ENCODE data around the gene MUC5AC. TPM values are rescaled to one million over a fixed set of nuclear protein-coding genes. Genes with fewer than 3 reads are reported as not detected.

The MUC5AC gene
- total RNA-seq, 4 donors from 2014 or later: under 0.01 TPM; not detected in 1

GRCh38 chr11:1123970-1124369, 33.8 kb upstream of the MUC5AC start:
- no peak for DNase-seq (ENCODE audit: extremely low spot score)

GRCh38 chr11:1125803-1126202, 31.9 kb upstream of the MUC5AC start:
- no peak for DNase-seq (ENCODE audit: extremely low spot score)
- no peak for TF ChIP-seq POLR2A (IDR thresholded peaks at IDR 0.05; ENCODE audit: low read depth)
- no peak for TF ChIP-seq EP300 (IDR thresholded peaks at IDR 0.05)
- no peak for TF ChIP-seq POLR2AphosphoS5 (IDR thresholded peaks at IDR 0.05)
- no peak for TF ChIP-seq CTCF (IDR thresholded peaks at IDR 0.05)
- H3K4me3 ChIP-seq: no peak overlapping the region
- no peaks in the 10 kb centered on the region for H3K4me1 ChIP-seq
- H3K36me3 ChIP-seq: no peaks in the 10 kb centered on the region
- 94% methylated on average over 9 of the region's 9 CpGs for WGBS
- intact Hi-C loops (cut with DNase I): no loop called here
- H3K27me3 ChIP-seq: peaks cover 0 to 77% (median 0%) of the 10 kb centered on the region in 4 donors
- no peaks in the 10 kb centered on the region for H3K9me3 ChIP-seq
- no peak overlapping the region for H3K27ac ChIP-seq (replicated peaks in 1 of 4)

More at GRCh38 chr11:1123970-1124369, 33.8 kb upstream of the MUC5AC start:
- no peak overlapping the region for H3K27ac ChIP-seq (replicated peaks in 1 of 4)
- H3K4me3 ChIP-seq: no peak overlapping the region
- intact Hi-C loops (cut with DNase I): no loop called here
- H3K36me3 ChIP-seq: no peaks in the 10 kb centered on the region
- H3K9me3 ChIP-seq: no peaks in the 10 kb centered on the region
- H3K4me1 ChIP-seq: no peaks in the 10 kb centered on the region
- peaks cover 0 to 77% (median 2%) of the 10 kb centered on the region in 4 donors for H3K27me3 ChIP-seq
- WGBS: 82% methylated on average over 1 of the region's 1 CpG
- no peak for TF ChIP-seq EP300 (IDR thresholded peaks at IDR 0.05)
- TF ChIP-seq POLR2A (IDR thresholded peaks at IDR 0.05; ENCODE audit: low read depth): no peak
- TF ChIP-seq CTCF (IDR thresholded peaks at IDR 0.05): no peak
- TF ChIP-seq POLR2AphosphoS5 (IDR thresholded peaks at IDR 0.05): no peak

GRCh38 chr11:1126491-1126926, 31.2 kb upstream of the MUC5AC start:
- TF ChIP-seq POLR2A (IDR thresholded peaks at IDR 0.05; ENCODE audit: low read depth): no peak
- WGBS: 90% methylated on average over 13 of the region's 15 CpGs
- H3K4me1 ChIP-seq: no peaks in the 10 kb centered on the region
- no peaks in the 10 kb centered on the region for H3K9me3 ChIP-seq
- DNase-seq (ENCODE audit: extremely low spot score): no peak
- H3K27me3 ChIP-seq: peaks cover 0 to 77% (median 0%) of the 10 kb centered on the region in 4 donors
- H3K4me3 ChIP-seq: no peak overlapping the region
- no peaks in the 10 kb centered on the region for H3K36me3 ChIP-seq
- intact Hi-C loops (cut with DNase I): no loop called here
- no peak overlapping the region for H3K27ac ChIP-seq (replicated peaks in 1 of 4)

- Histone ChIP-seq H3K4me1 (no peaks in the 10 kb centered on the region), H3K9me3 (no peaks in the 10 kb centered on the region), H3K27ac (replicated peaks in 1 of 4) (no peak overlapping the region), H3K36me3 (no peaks in the 10 kb centered on the region), H3K4me3 (no peak overlapping the region), H3K27me3 (peaks cover 0 to 73% (median 0%) of the 10 kb centered on the region in 4 donors)
- DNase-seq (ENCODE audit: extremely low spot score): no peak
- WGBS: 87% methylated on average over 25 of the region's 30 CpGs
- intact Hi-C loops (cut with DNase I): no loop called here
- no peak for TF ChIP-seq POLR2A (IDR thresholded peaks at IDR 0.05; ENCODE audit: low read depth)
- TF ChIP-seq EP300 (IDR thresholded peaks at IDR 0.05): no peak
- no peak for TF ChIP-seq POLR2AphosphoS5 (IDR thresholded peaks at IDR 0.05)
- TF ChIP-seq CTCF (IDR thresholded peaks at IDR 0.05): no peak
Observed at GRCh38 chr11:1126935-1127663, 30.7 kb upstream of the MUC5AC start.

GRCh38 chr11:1127664-1128162, 30.0 kb upstream of the MUC5AC start:
- 68% methylated on average over 6 of the region's 14 CpGs for WGBS
- no peak for DNase-seq (ENCODE audit: extremely low spot score)
- peaks cover 0 to under 1% (median 0%) of the 10 kb centered on the region in 4 donors for H3K9me3 ChIP-seq

More at GRCh38 chr11:1127664-1128162, 30.0 kb upstream of the MUC5AC start:
- Histone ChIP-seq H3K4me1 (no peaks in the 10 kb centered on the region), H3K4me3 (no peak overlapping the region), H3K27ac (replicated peaks in 1 of 4) (no peak overlapping the region), H3K36me3 (no peaks in the 10 kb centered on the region), H3K27me3 (peaks cover 0 to 67% (median 0%) of the 10 kb centered on the region in 4 donors)
- intact Hi-C loops (cut with DNase I): no loop called here
- TF ChIP-seq POLR2A (IDR thresholded peaks at IDR 0.05; ENCODE audit: low read depth): no peak
- TF ChIP-seq POLR2AphosphoS5 (IDR thresholded peaks at IDR 0.05): no peak
- no peak for TF ChIP-seq CTCF (IDR thresholded peaks at IDR 0.05)
- TF ChIP-seq EP300 (IDR thresholded peaks at IDR 0.05): no peak
